Measurements from ENCODE around the gene COQ8A. TPM values are rescaled to one million over a fixed set of nuclear protein-coding genes. Genes with fewer than 3 reads are reported as not detected.

COQ8A gene
- total and polyA plus RNA-seq, 10 of the 15 experiments (the other 5 are each of a cell fraction or from before 2014, with no cell fraction given), result 0.72 to 24.8 (median 12.1) TPM

DNA sequence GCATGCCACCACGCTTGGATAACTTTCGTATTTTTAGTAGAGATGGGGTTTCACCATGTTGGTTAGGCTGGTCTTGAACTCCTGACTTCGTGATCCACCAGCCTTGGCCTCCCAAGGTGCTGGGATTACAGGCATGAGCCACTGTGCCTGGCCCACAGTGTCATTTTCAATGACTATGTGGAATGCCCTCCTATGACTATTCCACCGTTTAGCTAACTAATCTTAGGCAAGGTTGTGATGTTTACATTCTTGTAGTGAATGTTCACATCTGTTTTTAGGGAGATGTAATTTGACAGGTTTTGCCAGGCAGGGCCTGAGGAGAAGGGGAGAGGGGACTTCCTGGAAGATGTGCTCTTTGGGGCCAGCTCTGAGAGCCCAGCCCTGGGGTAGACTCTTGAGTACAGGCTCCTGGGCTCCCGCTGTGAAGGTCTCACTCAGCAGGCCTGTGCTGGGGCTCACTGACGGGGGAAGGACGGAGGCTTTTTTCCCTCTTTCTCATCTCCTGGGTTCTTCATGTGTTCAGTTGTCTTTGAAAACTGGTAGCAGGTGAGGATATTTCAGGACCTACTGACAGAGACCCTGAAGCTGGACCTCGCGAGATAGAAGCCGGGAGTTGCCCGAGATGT is 13.2 kb downstream of the COQ8A start:
- Histone ChIP-seq H3K36me3 (ENCODE audit: control insufficient read depth in 2 of 2, insufficient read depth in 2 of 2, low read length in 1 of 2) (no peaks in the 10 kb centered on the region), H3K4me1 (ENCODE audit: control insufficient read depth, insufficient read depth, low read length) (no peaks in the 10 kb centered on the region), H3K79me2 (ENCODE audit: control insufficient read depth, insufficient read depth, low read length) (no peaks in the 10 kb centered on the region), H3K27me3 (replicated peaks in 1 of 2; ENCODE audit: control insufficient read depth in 2 of 2, insufficient read depth in 2 of 2, low read length in 1 of 2) (no peaks in the 10 kb centered on the region), H3K4me3 (no peak overlapping the region), H3K9me3 (replicated peaks; ENCODE audit: control insufficient read depth, insufficient read depth, low read length) (no peaks in the 10 kb centered on the region; the same call in 2 of the 3 replicates), H3K4me2 (ENCODE audit: control insufficient read depth, insufficient read depth) (no peak overlapping the region), H4K20me1 (ENCODE audit: control insufficient read depth, insufficient read depth) (no peaks in the 10 kb centered on the region), H3K9ac (ENCODE audit: control insufficient read depth, insufficient read depth, low read length) (no peak overlapping the region), H3K27ac (ENCODE audit: control insufficient read depth, insufficient read depth) (no peak overlapping the region), H2AFZ (ENCODE audit: control insufficient read depth, low read depth, low read length) (no peak overlapping the region)
- intact Hi-C loops (cut with micrococcal nuclease; ENCODE audit: unreplicated experiment), result no loop called here
- TF ChIP-seq KLF5 (IDR thresholded peaks at IDR 0.05; ENCODE audit: partially characterized antibody), result no peak
- TF ChIP-seq ASH2L (IDR thresholded peaks at IDR 0.05; ENCODE audit: borderline replicate concordance, low read depth), result no peak
- TF ChIP-seq NFIC (IDR thresholded peaks at IDR 0.05; ENCODE audit: low read depth, low read length), result no peak
- no peak for TF ChIP-seq POLR2AphosphoS2 (IDR thresholded peaks at IDR 0.05; ENCODE audit: low read depth, low read length)
- TF ChIP-seq PBX3 (IDR thresholded peaks at IDR 0.05; ENCODE audit: insufficient replicate concordance, low read depth, low read length), result no peak
- no peak for TF ChIP-seq POLR2AphosphoS5 (IDR thresholded peaks at IDR 0.05; ENCODE audit: low read length)
- no peak for TF ChIP-seq NFYB (IDR thresholded peaks at IDR 0.05; ENCODE audit: insufficient read depth, low read depth, low read length)
- TF ChIP-seq NR2C2 (IDR thresholded peaks at IDR 0.05; ENCODE audit: borderline replicate concordance, control insufficient read depth, insufficient read length, low read depth), result no peak
- no peak for TF ChIP-seq NRF1 (conservative IDR thresholded peaks at IDR 0.05; ENCODE audit: low read depth, low read length)
- no peak for TF ChIP-seq SRF (IDR thresholded peaks at IDR 0.05; ENCODE audit: low read depth in 2 of 2, low read length in 2 of 2)
- no peak for TF ChIP-seq CEBPZ (IDR thresholded peaks at IDR 0.05; ENCODE audit: low read depth, low read length)
- TF ChIP-seq ETV6 (conservative IDR thresholded peaks at IDR 0.05 in 1 of 2, IDR thresholded peaks at IDR 0.05 in 1 of 2; ENCODE audit: borderline replicate concordance in 1 of 2, low read depth in 1 of 2), result no peak
- TF ChIP-seq SMARCA5 (IDR thresholded peaks at IDR 0.05), result no peak
- in situ Hi-C loops (cut with MboI), result no loop called here
- CTCF ChIA-PET, result no interaction called here
- WGBS (ENCODE audit: insufficient coverage, insufficient replicate concordance, low lambda C conversion rate, missing lambda C conversion rate), result 89% methylated on average over 11 of the region's 11 CpGs
- FAIRE-seq (no peak), DNase-seq (ENCODE audit: low read depth, low spot score) (no peak), ATAC-seq (no peak)
- RAD21 ChIA-PET (ENCODE audit: unreplicated experiment), result no interaction called here
- no TSS peak for BruUV-seq (replicated peaks)
- SMC1A ChIA-PET (ENCODE audit: uncharacterized antibody, unreplicated experiment), result no interaction called here
- POLR2A ChIA-PET, result no interaction called here

Data from GM12878 (cell line).